HepG2 (cell line): ENCODE measurements around the gene BST2. TPM values are rescaled to one million over a fixed set of nuclear protein-coding genes. Genes with fewer than 3 reads are reported as not detected.
A peak's percentile ranks its signal among the peaks of the same experiment; 100 is the strongest.

Source experiments
- ATAC-seq: fragments of 200-7000 bp; cut with Tn5 transposase; 3 replicates; pipeline ENCODE4 v1.9.1; 2020; ENCODE audit warnings: mild to moderate bottlenecking, moderate library complexity
- BruUV-seq: library from RNA; stranded (reverse); fragments of 400-500 nt; replicated peaks from 2 replicates; lab custom pipeline; 2021; lab: Mats Ljungman, UMichigan
- CTCF ChIA-PET: fragments of 300-600 bp; formaldehyde crosslinking; extraction: SDS; loops from one replicate; lab custom pipeline; 2021; ENCODE audit warnings: low total read pairs, inconsistent platforms, low intra/inter-chr PET ratio; lab: Yijun Ruan, JAX
- POLR2A ChIA-PET: fragments of 350-600 bp; sonication (Branson Sonifier 250); formaldehyde crosslinking; loops from one replicate; lab custom pipeline; 2020; ENCODE audit warnings: antibody characterized with exemption, inconsistent platforms; lab: Yijun Ruan, JAX
- DNase-seq: peaks from one replicate; pipeline ENCODE4 v3.0.0-alpha.2; 2015; ENCODE audit warnings: low spot score
- FAIRE-seq: peaks from 3 replicates; lab custom pipeline; 2011; peaks lifted over from hg19 to GRCh38; lab: Jason Lieb, UNC
- H2AFZ ChIP-seq: one replicate; pipeline ENCODE4 v1.6.1; 2011; ENCODE audit warnings: low read length, inconsistent platforms
- H3K27ac ChIP-seq: fragments of 300-600 bp; 3 replicates; pipeline ENCODE4 v1.8.0; 2011; ENCODE audit warnings: mixed run types, mild to moderate bottlenecking, mixed read lengths, low read length, inconsistent platforms; ENCODE audit not compliant: insufficient read depth; ENCODE audit errors: extremely low read length
- H3K27me3 ChIP-seq, 2 experiments: fragments of 200-600 bp in 1 of 2; 2 replicates in 1 of 2; 3 replicates in 1 of 2; pipeline versions ENCODE4 v1.6.0 to v1.8.0; 2011; ENCODE audit warnings: low read length in 2 of 2, mild to moderate bottlenecking in 2 of 2, moderate library complexity in 2 of 2, inconsistent platforms in 1 of 2; ENCODE audit not compliant: insufficient read depth in 2 of 2, control insufficient read depth in 1 of 2
- H3K36me3 ChIP-seq, 2 experiments: fragments of 200-600 bp in 1 of 2; replicated peaks in 1 of 2; 2 replicates in 1 of 2; 3 replicates in 1 of 2; pipeline versions ENCODE4 v1.5.1 to v1.8.0; 2011; ENCODE audit warnings: low read length in 2 of 2, inconsistent platforms in 1 of 2; ENCODE audit not compliant: insufficient read depth in 2 of 2, control insufficient read depth in 1 of 2
- H3K4me1 ChIP-seq: 2 replicates; pipeline ENCODE4 v1.5.1; 2012; ENCODE audit warnings: low read length, inconsistent platforms; ENCODE audit not compliant: insufficient read depth
- H3K4me2 ChIP-seq: 2 replicates; pipeline ENCODE4 v1.6.0; 2011; ENCODE audit warnings: low read depth, low read length, inconsistent platforms
- H3K4me3 ChIP-seq, 3 experiments: fragments of 200-600 bp in 1 of 3; sonication (generic), shearing (Covaris generic) in 1 of 3; replicated peaks in 1 of 3; 2 replicates each; pipeline ENCODE4 v1.5.1; 2011 to 2016; ENCODE audit warnings: low read length in 3 of 3, inconsistent platforms in 2 of 3, low read depth in 2 of 3, mild to moderate bottlenecking in 2 of 3, control low read depth in 1 of 3, mixed read lengths in 1 of 3; ENCODE audit not compliant: insufficient read depth in 1 of 3
- H3K79me2 ChIP-seq: one replicate; pipeline ENCODE4 v1.6.1; 2011; ENCODE audit warnings: low read length, inconsistent platforms; ENCODE audit not compliant: insufficient read depth
- H3K9ac ChIP-seq: 2 replicates; pipeline ENCODE4 v1.6.0; 2011; ENCODE audit warnings: mild to moderate bottlenecking, low read depth, low read length, inconsistent platforms; ENCODE audit not compliant: insufficient read depth
- H3K9me3 ChIP-seq: 2 replicates; pipeline ENCODE4 v1.5.1; 2012; ENCODE audit warnings: mild to moderate bottlenecking, low read length
- H4K20me1 ChIP-seq: 2 replicates; pipeline ENCODE4 v1.6.0; 2011; ENCODE audit warnings: inconsistent platforms, mild to moderate bottlenecking, low read length, moderate library complexity; ENCODE audit not compliant: insufficient read depth
- LBX2 ChIP-seq: sonication (generic); formaldehyde crosslinking; IDR thresholded peaks from 2 replicates; pipeline ENCODE4 v1.5.0; 2020; ENCODE audit warnings: missing genetic modification reagents, mild to moderate bottlenecking, borderline replicate concordance
- MXD3 ChIP-seq: IDR thresholded peaks from 2 replicates; pipeline ENCODE4 v1.6.1; 2016; ENCODE audit warnings: mild to moderate bottlenecking, missing biosample characterization, missing genetic modification reagents
- PRDM4 ChIP-seq: sonication (generic); formaldehyde crosslinking; IDR thresholded peaks from 2 replicates; pipeline ENCODE4 v1.9.0; 2021; ENCODE audit warnings: missing genetic modification reagents, borderline replicate concordance
- SIN3B ChIP-seq: fragments of 150-350 bp; IDR thresholded peaks from 2 replicates; pipeline ENCODE4 v1.6.1; 2014; ENCODE audit warnings: low read length
- ZBTB33 ChIP-seq: sonication (generic); formaldehyde crosslinking; IDR thresholded peaks from 2 replicates; pipeline ENCODE4 v1.4.0; 2020; ENCODE audit warnings: missing genetic modification reagents
- ZBTB38 ChIP-seq: sonication (generic); formaldehyde crosslinking; IDR thresholded peaks from 2 replicates; pipeline ENCODE4 v1.5.1; 2020; ENCODE audit warnings: mild to moderate bottlenecking, missing genetic modification reagents
- ZNF605 ChIP-seq: sonication (generic); formaldehyde crosslinking; IDR thresholded peaks from 2 replicates; pipeline ENCODE4 v1.8.0; 2022; ENCODE audit warnings: mild to moderate bottlenecking, missing genetic modification reagents
- WGBS: methylation state at CpG from one replicate; pipeline ENCODE4 v1.1.6; 2017; ENCODE audit warnings: low lambda C conversion rate; 5-methylcytosine and 5-hydroxymethylcytosine counted together
- in situ Hi-C: cut with HindIII; loops from 2 replicates; pipeline ENCODE4 v1.10.0; 2017; ENCODE audit warnings: low pct_unique_long_range_greater_than_20kb; ENCODE audit not compliant: extremely low pct_ligation_motif_present
- intact Hi-C: fragments of 100-400 bp; cut with micrococcal nuclease; formaldehyde crosslinking; loops from one replicate; pipeline ENCODE4 v1.10.0; 2022; ENCODE audit not compliant: unreplicated experiment
- polyA plus RNA-seq, 8 experiments: library from polyadenylated mRNA; depleted of rRNA in 3 of 8; stranded (reverse) in 7 of 8; unstranded in 1 of 8; fragments of >200 nt; fragmentation: Illumina TruSeq in 4 of 8; extraction: Trizol in 4 of 8; gene quantifications; 2 replicates each; pipeline versions ENCODE4 v1.2.1 to v1.2.3, GENCODE V29; 2011 to 2016; ENCODE audit warnings: low read depth in 4 of 8, missing spikeins in 1 of 8, mixed read lengths in 1 of 8; ENCODE audit not compliant: insufficient read depth in 1 of 8
- total RNA-seq, 5 experiments: library from RNA; depleted of rRNA; stranded (reverse); fragments of >200 nt; fragmentation: Illumina TruSeq; extraction: Trizol; gene quantifications; 2 replicates each; pipeline ENCODE4 v1.2.3, GENCODE V29; 2016; ENCODE audit warnings: low read depth in 1 of 5

BST2 gene
- total and polyA plus RNA-seq, 2 of the 13 experiments (the other 11 are each of a cell fraction or from before 2014, with no cell fraction given): 58.8 to 93.8 TPM

- TF ChIP-seq PRDM4 (peak; percentile 99), ZBTB33 (CRISPR knock-in tag) (no peak), ZNF605 (CRISPR knock-in tag) (peak; percentile 14; the same call in 1 of the 2 replicates), SIN3B (no peak), LBX2 (CRISPR knock-in tag) (no peak)
Observed at GRCh38 chr19:17404621-17405249, 695 bp downstream of the BST2 start (continued).

GRCh38 chr19:17404015-17404414 is 1.4 kb downstream of the BST2 start:
- Histone ChIP-seq H3K36me3 (peaks cover 0 to 8% of the 10 kb centered on the region in 2 experiments; a peak in 3 of 5 replicates), H3K4me3 (peak overlapping the region; percentile 62 to 82 (median 70); a peak in 5 of 6 replicates), H3K4me1 (peaks cover 13% of the 10 kb centered on the region), H3K79me2 (peaks cover 33% of the 10 kb centered on the region), H3K27ac (peak overlapping the region; percentile 81), H4K20me1 (no peaks in the 10 kb centered on the region; the same call in 1 of the 2 replicates), H3K9me3 (no peaks in the 10 kb centered on the region), H3K4me2 (peak overlapping the region; percentile 92), H3K27me3 (no peaks in the 10 kb centered on the region; a peak in 1 of 5 replicates), H3K9ac (no peak overlapping the region; the same call in 1 of the 2 replicates), H2AFZ (no peak overlapping the region)
- intact Hi-C loops (no loop called here), in situ Hi-C loops (no loop called here)
- POLR2A ChIA-PET: no interaction called here
- 0 out of 2 replicates have a peak, but pooled peaks have one; percentile 21 for TF ChIP-seq ZBTB38 (CRISPR knock-in tag)
- no peak for TF ChIP-seq MXD3 (CRISPR knock-in tag)
- DNase-seq (no peak), FAIRE-seq (no peak), ATAC-seq (no peak)
- WGBS: 93% methylated on average over 6 of the region's 6 CpGs
- BruUV-seq: no TSS peak
- CTCF ChIA-PET: no interaction called here
